ENCODE measurements around the gene ACOXL. TPM values are rescaled to one million over a fixed set of nuclear protein-coding genes. Genes with fewer than 3 reads are reported as not detected.

The ACOXL gene
- total and polyA plus RNA-seq, 9 donors: 0.17 to 0.31 (median 0.23) TPM; not detected in 4

DNA sequence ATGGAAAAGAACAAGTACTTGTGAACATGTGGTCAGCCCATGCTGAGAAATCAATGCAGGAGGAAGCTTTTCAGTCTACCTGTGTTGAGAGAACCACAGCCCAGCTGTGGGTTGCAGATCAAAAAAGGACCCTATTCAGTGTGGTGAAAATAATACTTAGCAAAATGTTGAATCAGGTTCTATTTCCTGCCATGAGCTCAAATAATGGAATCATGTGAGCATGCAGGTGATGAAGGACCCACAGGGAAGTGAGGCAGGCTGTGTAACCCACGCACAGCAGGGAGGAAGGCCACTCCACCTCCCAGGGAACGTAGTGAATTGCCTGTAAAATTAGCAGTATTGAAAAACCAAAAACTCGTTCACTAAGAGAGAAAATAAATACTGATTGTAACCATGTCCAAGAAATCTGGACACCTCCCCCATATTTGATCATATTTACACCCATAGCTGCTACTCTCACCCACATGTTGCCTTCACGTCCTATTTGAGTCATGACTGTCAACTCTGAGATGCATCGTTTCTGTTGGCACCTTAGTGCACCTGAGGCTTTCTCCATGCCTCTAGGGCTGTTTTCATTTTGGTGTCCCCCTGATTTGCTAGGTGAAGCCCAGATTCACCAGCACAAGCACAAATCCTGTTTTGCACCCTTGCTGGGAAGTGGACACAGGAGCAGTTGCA, 367.9 kb downstream of the ACOXL start:
- TF ChIP-seq POLR2A (IDR thresholded peaks at IDR 0.05) (no peak), EP300 (IDR thresholded peaks at IDR 0.05) (no peak), CTCF (IDR thresholded peaks at IDR 0.05) (no peak)
- no peaks in the 10 kb centered on the region for H3K9me3 ChIP-seq
- no peak overlapping the region for H3K27ac ChIP-seq
- intact Hi-C loops (cut with DNase I): no loop called here
- H3K4me1 ChIP-seq (ENCODE audit: insufficient read depth): no peaks in the 10 kb centered on the region
- no peaks in the 10 kb centered on the region for H3K36me3 ChIP-seq
- no peak for DNase-seq
- no peaks in the 10 kb centered on the region for H3K27me3 ChIP-seq
- H3K4me3 ChIP-seq: no peak overlapping the region
- WGBS, 3 donors: 76 to 83% (median 81%) methylated on average over 5 of the region's 5 CpGs

DNA sequence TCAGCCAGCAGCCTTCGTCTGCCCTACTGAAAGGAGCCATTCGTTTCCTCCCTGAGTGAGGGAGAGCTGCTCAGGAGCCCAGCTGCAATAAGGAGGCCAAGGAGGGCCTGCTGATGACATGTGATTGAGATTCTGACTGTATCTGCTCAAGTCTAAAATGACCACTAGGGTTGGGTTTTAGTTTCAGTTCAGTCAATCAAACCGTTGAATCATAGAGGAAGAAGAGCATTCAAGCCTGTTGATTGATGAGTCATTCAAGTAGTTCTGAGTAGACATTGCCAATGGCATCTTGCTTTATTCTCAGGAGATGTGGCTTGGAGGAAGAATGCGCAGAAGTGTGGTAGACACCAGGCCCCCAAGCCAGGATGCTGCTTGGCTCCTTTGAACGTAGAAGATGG, 368.4 kb downstream of the ACOXL start:
- Histone ChIP-seq H3K4me1 (ENCODE audit: insufficient read depth) (no peaks in the 10 kb centered on the region), H3K27me3 (no peaks in the 10 kb centered on the region), H3K4me3 (no peak overlapping the region), H3K9me3 (no peaks in the 10 kb centered on the region), H3K36me3 (no peaks in the 10 kb centered on the region), H3K27ac (no peak overlapping the region)
- intact Hi-C loops (cut with DNase I): no loop called here
- no peak for DNase-seq
- WGBS, 3 donors: 83 to 86% (median 86%) methylated on average over 5 of the region's 5 CpGs
- no peak for TF ChIP-seq POLR2A (IDR thresholded peaks at IDR 0.05)
- TF ChIP-seq CTCF (IDR thresholded peaks at IDR 0.05): no peak
- no peak for TF ChIP-seq EP300 (IDR thresholded peaks at IDR 0.05)

DNA sequence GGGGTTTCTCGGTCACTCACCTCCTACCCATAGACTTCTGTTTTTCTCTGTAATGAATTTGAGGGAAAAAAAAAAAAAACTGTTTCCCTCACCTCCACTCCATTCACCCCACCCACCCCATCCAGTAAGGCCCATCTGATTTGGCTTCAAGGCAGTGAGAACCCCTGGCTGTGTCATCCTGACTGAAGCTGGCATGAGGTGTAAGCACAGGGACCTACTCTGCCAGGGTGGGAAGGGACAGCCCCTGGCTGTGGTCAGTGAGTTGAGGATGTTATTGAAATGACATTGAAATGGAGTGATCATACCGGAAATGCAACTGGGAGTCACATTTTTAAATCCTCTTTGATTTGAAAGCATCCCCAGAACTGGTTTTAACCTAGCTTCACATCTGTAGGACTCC, 369.2 kb downstream of the ACOXL start:
- WGBS, 3 donors: 76 to 88% (median 88%) methylated on average over 2 of the region's 2 CpGs
- intact Hi-C loops (cut with DNase I): no loop called here

GRCh38 chr2:111102216-111102615, 369.8 kb downstream of the ACOXL start:
- 82 to 90% (median 84%) methylated on average over 2 of the region's 2 CpGs for WGBS, 3 donors
- Histone ChIP-seq H3K27ac (no peak overlapping the region), H3K27me3 (no peaks in the 10 kb centered on the region), H3K4me1 (ENCODE audit: insufficient read depth) (no peaks in the 10 kb centered on the region), H3K36me3 (no peaks in the 10 kb centered on the region), H3K9me3 (no peaks in the 10 kb centered on the region), H3K4me3 (no peak overlapping the region)
- intact Hi-C loops (cut with DNase I): no loop called here
- no peak for DNase-seq
- TF ChIP-seq CTCF (IDR thresholded peaks at IDR 0.05): no peak

More for the DNA sequence above, 369.2 kb downstream of the ACOXL start:
- TF ChIP-seq POLR2A (IDR thresholded peaks at IDR 0.05): no peak
- TF ChIP-seq CTCF (IDR thresholded peaks at IDR 0.05): no peak
- no peak for TF ChIP-seq EP300 (IDR thresholded peaks at IDR 0.05)
- Histone ChIP-seq H3K27me3 (no peaks in the 10 kb centered on the region), H3K9me3 (no peaks in the 10 kb centered on the region), H3K36me3 (no peaks in the 10 kb centered on the region), H3K4me3 (no peak overlapping the region), H3K27ac (no peak overlapping the region), H3K4me1 (ENCODE audit: insufficient read depth) (no peaks in the 10 kb centered on the region)
- no peak for DNase-seq

All from ovary (tissue), 9 donors.